IMR-90 (cell line): ENCODE data around the gene FGD5. TPM values are rescaled to one million over a fixed set of nuclear protein-coding genes. Genes with fewer than 3 reads are reported as not detected.

Experiments
- ATAC-seq: fragments of 200-7000 bp; cut with Tn5 transposase; 2 replicates; pipeline ENCODE4 v1.9.1; 2020; ENCODE audit warnings: low read depth, mild to moderate bottlenecking, moderate library complexity
- BruUV-seq: library from RNA; stranded (reverse); fragments of 400-500 nt; replicated peaks from 2 replicates; lab custom pipeline; 2021; lab: Mats Ljungman, UMichigan
- CTCF ChIA-PET: fragments of 300-600 bp; formaldehyde crosslinking; extraction: SDS; loops from one replicate; lab custom pipeline; 2021; ENCODE audit warnings: antibody characterized with exemption; lab: Yijun Ruan, JAX
- POLR2A ChIA-PET: fragments of 300-600 bp; sonication (Branson Sonifier 250); formaldehyde crosslinking; loops from one replicate; lab custom pipeline; 2022; ENCODE audit warnings: antibody characterized with exemption; ENCODE audit not compliant: unreplicated experiment; lab: Charles Lee
- DNase-seq: peaks from one replicate; pipeline ENCODE4 v3.0.0; 2013
- H2AFZ ChIP-seq: replicated peaks from 2 replicates; pipeline ENCODE3; 2013; ENCODE audit warnings: low read length, mild to moderate bottlenecking; ENCODE audit not compliant: poor library complexity
- H2AK5ac ChIP-seq: 2 replicates; pipeline ENCODE4 v1.6.1; 2013; ENCODE audit warnings: low read depth, low read length, inconsistent platforms
- H2AK9ac ChIP-seq: replicated peaks from 2 replicates; pipeline ENCODE3; 2013; ENCODE audit warnings: mild to moderate bottlenecking, low read depth, low read length, moderate library complexity; ENCODE audit not compliant: poor library complexity
- H2BK120ac ChIP-seq: 2 replicates; pipeline ENCODE4 v1.6.1; 2013; ENCODE audit warnings: low read depth, low read length, inconsistent platforms
- H2BK15ac ChIP-seq: 3 replicates; pipeline ENCODE4 v1.6.1; 2013; ENCODE audit warnings: low read depth, low read length, inconsistent platforms
- H2BK20ac ChIP-seq: 2 replicates; pipeline ENCODE4 v1.6.1; 2013; ENCODE audit warnings: low read depth, mild to moderate bottlenecking, inconsistent platforms, low read length, moderate library complexity
- H2BK5ac ChIP-seq: 2 replicates; pipeline ENCODE4 v1.6.1; 2013; ENCODE audit warnings: mild to moderate bottlenecking, low read depth, low read length, inconsistent platforms; ENCODE audit not compliant: poor library complexity, severe bottlenecking
- H3K14ac ChIP-seq: replicated peaks from 2 replicates; pipeline ENCODE4 v1.6.1; 2013; ENCODE audit warnings: low read depth, low read length, inconsistent platforms
- H3K18ac ChIP-seq: 2 replicates; pipeline ENCODE4 v1.6.1; 2013; ENCODE audit warnings: low read depth, low read length, control low read depth
- H3K23ac ChIP-seq: 2 replicates; pipeline ENCODE4 v1.6.1; 2013; ENCODE audit warnings: low read depth, low read length, inconsistent platforms
- H3K27ac ChIP-seq: 2 replicates; pipeline ENCODE4 v1.5.1; 2013; ENCODE audit warnings: mild to moderate bottlenecking, control low read depth, low read length; ENCODE audit not compliant: insufficient read depth
- H3K27me3 ChIP-seq: 2 replicates; pipeline ENCODE4 v1.6.1; 2013; ENCODE audit warnings: low read length; ENCODE audit not compliant: control insufficient read depth, insufficient read depth
- H3K36me3 ChIP-seq: 2 replicates; pipeline ENCODE4 v1.6.1; 2013; ENCODE audit warnings: low read length, mixed read lengths; ENCODE audit not compliant: control insufficient read depth, insufficient read depth
- H3K4ac ChIP-seq: 2 replicates; pipeline ENCODE4 v1.6.1; 2013; ENCODE audit warnings: low read depth, low read length, inconsistent platforms
- H3K4me1 ChIP-seq: 2 replicates; pipeline ENCODE4 v1.6.1; 2013; ENCODE audit warnings: low read length, mixed read lengths; ENCODE audit not compliant: control insufficient read depth, insufficient read depth
- H3K4me2 ChIP-seq: 2 replicates; pipeline ENCODE4 v1.6.1; 2013; ENCODE audit warnings: low read depth, mild to moderate bottlenecking, control low read depth, low read length, moderate library complexity
- H3K4me3 ChIP-seq: 2 replicates; pipeline ENCODE4 v1.5.1; 2013; ENCODE audit warnings: low read depth, mild to moderate bottlenecking, control low read depth, low read length, moderate library complexity; ENCODE audit not compliant: insufficient read depth
- H3K56ac ChIP-seq: 2 replicates; pipeline ENCODE4 v1.6.1; 2013; ENCODE audit warnings: low read length, inconsistent platforms; ENCODE audit not compliant: insufficient read depth; ENCODE audit errors: extremely low read depth
- H3K79me1 ChIP-seq, 2 experiments: 2 replicates each; pipeline ENCODE4 v1.6.1; 2013; ENCODE audit warnings: low read length in 2 of 2, inconsistent platforms in 1 of 2, low read depth in 1 of 2
- H3K9ac ChIP-seq: 2 replicates; pipeline ENCODE4 v1.6.1; 2013; ENCODE audit warnings: low read depth, low read length, control low read depth
- H3K9me1 ChIP-seq: 2 replicates; pipeline ENCODE4 v1.6.1; 2013; ENCODE audit warnings: low read length, inconsistent platforms; ENCODE audit not compliant: insufficient read depth
- H3K9me3 ChIP-seq: 2 replicates; pipeline ENCODE4 v1.6.1; 2013; ENCODE audit warnings: low read length; ENCODE audit not compliant: control insufficient read depth, insufficient read depth
- H4K20me1 ChIP-seq: 2 replicates; pipeline ENCODE4 v1.6.1; 2013; ENCODE audit warnings: low read length, inconsistent platforms; ENCODE audit not compliant: insufficient read depth
- H4K5ac ChIP-seq: 2 replicates; pipeline ENCODE4 v1.6.1; 2013; ENCODE audit warnings: mild to moderate bottlenecking, low read depth, low read length, control low read depth
- H4K8ac ChIP-seq, 2 experiments: 2 replicates each; pipeline ENCODE4 v1.6.1; 2013; ENCODE audit warnings: low read depth in 2 of 2, low read length in 2 of 2, control low read depth in 1 of 2, inconsistent platforms in 1 of 2
- H4K91ac ChIP-seq: 2 replicates; pipeline ENCODE4 v1.6.1; 2013; ENCODE audit warnings: low read depth, low read length, inconsistent platforms; ENCODE audit not compliant: insufficient read depth
- BHLHE40 ChIP-seq: fragments of 150-350 bp; IDR thresholded peaks from 2 replicates; pipeline ENCODE4 v1.6.1; 2016; ENCODE audit warnings: mild to moderate bottlenecking, low read depth, low read length
- CEBPB ChIP-seq: IDR thresholded peaks from 2 replicates; pipeline ENCODE4 v1.6.1; 2012; ENCODE audit warnings: low read depth, low read length, improper control_type of control experiment
- CHD1 ChIP-seq: IDR thresholded peaks from 2 replicates; pipeline ENCODE4 v1.6.1; 2012; ENCODE audit warnings: low read depth, low read length, improper control_type of control experiment
- CTCF ChIP-seq: conservative IDR thresholded peaks from 2 replicates; pipeline ENCODE4 v1.5.1; 2012; ENCODE audit warnings: mild to moderate bottlenecking, low read depth, low read length, improper control_type of control experiment
- FOS ChIP-seq: fragments of 150-350 bp; IDR thresholded peaks from 2 replicates; pipeline ENCODE4 v1.6.1; 2016; ENCODE audit warnings: low read depth, low read length
- MAFK ChIP-seq: IDR thresholded peaks from 2 replicates; pipeline ENCODE4 v1.6.1; 2012; ENCODE audit warnings: low read depth, low read length, improper control_type of control experiment
- MXI1 ChIP-seq: IDR thresholded peaks from 2 replicates; pipeline ENCODE4 v1.6.1; 2012; ENCODE audit warnings: low read depth, mild to moderate bottlenecking, low read length, moderate library complexity, borderline replicate concordance
- NFE2L2 ChIP-seq: fragments of 150-350 bp; IDR thresholded peaks from 2 replicates; pipeline ENCODE4 v1.6.1; 2016; ENCODE audit warnings: low read depth, mild to moderate bottlenecking, low read length
- POLR2A ChIP-seq: IDR thresholded peaks from 2 replicates; pipeline ENCODE4 v1.6.1; 2012; ENCODE audit warnings: mild to moderate bottlenecking, low read depth, low read length
- RFX5 ChIP-seq: IDR thresholded peaks from 2 replicates; pipeline ENCODE4 v1.8.0; 2012; ENCODE audit warnings: low read depth, mild to moderate bottlenecking, low read length, moderate library complexity
- USF2 ChIP-seq: fragments of 150-350 bp; IDR thresholded peaks from 2 replicates; pipeline ENCODE4 v1.6.1; 2017; ENCODE audit warnings: mild to moderate bottlenecking, antibody characterized with exemption, low read length, low read depth
- WGBS, 2 experiments: methylation state at CpG; one replicate each; pipeline versions ENCODE4 v1.1.5 to v1.1.7; 2013; ENCODE audit warnings: missing lambda C conversion rate in 2 of 2; ENCODE audit not compliant: insufficient read length in 1 of 2; ENCODE audit errors: extremely low coverage in 2 of 2; 5-methylcytosine and 5-hydroxymethylcytosine counted together
- dilution Hi-C: fragments of 300-500 bp; cut with HindIII; formaldehyde crosslinking; loops from one replicate; pipeline ENCODE4 v1.14.3; 2018; ENCODE audit warnings: low sequenced_read_pairs; ENCODE audit not compliant: unreplicated experiment
- in situ Hi-C: fragments of 300-500 bp; cut with MboI; formaldehyde crosslinking; loops from 3 replicates; pipeline ENCODE4 v1.14.3; 2019; ENCODE audit warnings: low sequenced_read_pairs, inconsistent platforms, mixed read lengths
- intact Hi-C: fragments of 100-400 bp; cut with micrococcal nuclease; formaldehyde crosslinking; loops from 2 replicates; pipeline ENCODE4 v1.10.0; 2022
- polyA plus RNA-seq, 3 experiments: library from polyadenylated mRNA; depleted of rRNA; stranded (reverse); fragments of >200 nt; gene quantifications; 2 replicates each; pipeline ENCODE4 v1.2.3, GENCODE V29; 2012; ENCODE audit warnings: low replicate concordance in 1 of 3
- total RNA-seq: library from RNA; depleted of rRNA; stranded (reverse); fragments of >200 nt; gene quantifications from 2 replicates; pipeline ENCODE4 v1.2.3, GENCODE V29; 2012

The FGD5 gene
- total and polyA plus RNA-seq, 2 of the 4 experiments (the other 2 are of a cell fraction) = not detected

GRCh38 chr3:14808502-14809266 is 10.1 kb upstream of the FGD5 start:
- Histone ChIP-seq H3K18ac (no peak overlapping the region), H3K27me3 (peaks cover 44% of the 10 kb centered on the region), H3K4ac (no peak overlapping the region), H2BK15ac (no peak overlapping the region), H4K91ac (no peak overlapping the region), H3K79me1 (no peaks in the 10 kb centered on the region), H3K4me3 (no peak overlapping the region), H3K56ac (no peak overlapping the region), H3K9me3 (no peaks in the 10 kb centered on the region), H2AFZ (no peak overlapping the region), H2AK9ac (no peak overlapping the region), H3K9ac (no peak overlapping the region), H3K4me1 (no peaks in the 10 kb centered on the region), H3K14ac (no peak overlapping the region), H3K27ac (no peak overlapping the region), H4K5ac (no peak overlapping the region), H3K23ac (no peak overlapping the region), H4K20me1 (no peaks in the 10 kb centered on the region), H2BK5ac (no peak overlapping the region), H2BK20ac (no peak overlapping the region), H3K4me2 (no peak overlapping the region), H2AK5ac (no peak overlapping the region), H3K36me3 (no peaks in the 10 kb centered on the region), H2BK120ac (no peak overlapping the region), H3K9me1 (no peaks in the 10 kb centered on the region), H4K8ac (no peak overlapping the region)
- no TSS peak for BruUV-seq
- ATAC-seq (no peak), DNase-seq (no peak)
- TF ChIP-seq CHD1 = no peak
- no peak for TF ChIP-seq CTCF
- no peak for TF ChIP-seq BHLHE40
- no peak for TF ChIP-seq MXI1
- TF ChIP-seq RFX5 = no peak
- no peak for TF ChIP-seq POLR2A
- no peak for TF ChIP-seq CEBPB
- no peak for TF ChIP-seq NFE2L2
- no peak for TF ChIP-seq USF2
- no peak for TF ChIP-seq FOS
- no peak for TF ChIP-seq MAFK
- in situ Hi-C loops (no loop called here), dilution Hi-C loops (no loop called here), intact Hi-C loops (no loop called here)
- 52% methylated on average over 4 of the region's 5 CpGs; no CpG with 5 or more reads in 1 of the 2 experiments for WGBS, 2 experiments
- ChIA-PET CTCF (no interaction called here), POLR2A (no interaction called here)
